Erythroblast (primary cell): Measurements from ENCODE around the gene RBMS1.

ENCODE experiments used
- GATA1 ChIP-seq: IDR thresholded peaks from 2 replicates; pipeline ENCODE4 v1.6.1; 2011; ENCODE audit warnings: low read depth, mild to moderate bottlenecking, control low read depth, low read length, moderate library complexity
- POLR2A ChIP-seq: IDR thresholded peaks from 2 replicates; pipeline ENCODE4 v1.6.1; 2011; ENCODE audit warnings: mild to moderate bottlenecking, low read length

DNA sequence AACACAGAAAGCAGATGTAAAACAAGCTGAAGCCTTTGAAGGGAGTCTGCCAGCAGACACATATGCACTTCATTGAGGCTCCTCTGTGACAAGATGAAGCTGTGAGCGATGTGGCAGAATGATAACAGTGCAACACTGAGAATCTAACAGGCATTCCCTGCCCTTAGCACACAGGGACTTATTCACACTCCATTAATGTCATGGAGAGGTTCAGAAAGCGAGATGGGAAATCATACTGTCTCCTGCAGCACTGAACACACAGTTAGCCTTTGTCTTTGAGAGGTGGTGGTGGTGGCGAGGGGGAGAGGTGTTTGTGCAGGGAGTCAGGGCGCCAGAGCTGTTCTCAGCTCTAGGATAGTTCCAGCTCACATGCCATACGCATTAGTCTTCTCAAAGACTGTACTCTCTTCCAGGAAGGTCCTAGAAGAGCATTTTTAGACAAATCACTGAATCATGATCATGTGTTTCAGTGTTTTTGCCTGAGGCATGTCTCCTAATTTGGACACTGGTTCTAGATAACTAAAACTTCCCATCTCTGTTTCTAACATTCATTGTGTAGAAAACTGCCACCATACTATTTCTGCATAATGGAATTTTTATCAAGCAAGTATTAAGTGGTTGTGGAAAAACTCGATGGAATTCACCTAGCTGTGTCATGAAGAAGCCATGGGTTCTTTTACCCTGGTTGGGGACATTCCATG lies 200.1 kb downstream of the RBMS1 start:
- TF ChIP-seq POLR2A (no peak), GATA1 (no peak)
